Keratinocyte (primary cell): ENCODE data around the gene SCRT2. TPM values are rescaled to one million over a fixed set of nuclear protein-coding genes. Genes with fewer than 3 reads are reported as not detected.

Source experiments
- DNase-seq: peaks from one replicate; pipeline ENCODE4 v3.0.0-alpha.2; 2011; ENCODE audit warnings: low read depth, missing footprints, low spot score
- FAIRE-seq: peaks from 2 replicates; lab custom pipeline; 2011; peaks lifted over from hg19 to GRCh38; lab: Jason Lieb, UNC
- H2AFZ ChIP-seq: 2 replicates; pipeline ENCODE4 v1.6.0; 2012; ENCODE audit warnings: low read length, control low read depth, inconsistent platforms; ENCODE audit not compliant: control insufficient read depth
- H3K27ac ChIP-seq: 2 replicates; pipeline ENCODE4 v1.5.1; 2011; ENCODE audit warnings: low read length; ENCODE audit not compliant: control insufficient read depth, insufficient read depth
- H3K27me3 ChIP-seq: 3 replicates; pipeline ENCODE4 v1.6.0; 2011; ENCODE audit warnings: low read length; ENCODE audit not compliant: control insufficient read depth, insufficient read depth; ENCODE audit errors: extremely low read depth
- H3K36me3 ChIP-seq, 2 experiments: 2 replicates in 1 of 2; 3 replicates in 1 of 2; pipeline ENCODE4 v1.5.1; 2011; ENCODE audit warnings: low read length in 2 of 2, mild to moderate bottlenecking in 1 of 2; ENCODE audit not compliant: control insufficient read depth in 2 of 2, insufficient read depth in 2 of 2; ENCODE audit errors: extremely low read depth in 1 of 2
- H3K4me1 ChIP-seq: 3 replicates; pipeline ENCODE4 v1.5.1; 2011; ENCODE audit warnings: low read length; ENCODE audit not compliant: control insufficient read depth, insufficient read depth; ENCODE audit errors: extremely low read depth
- H3K4me2 ChIP-seq: 3 replicates; pipeline ENCODE4 v1.6.0; 2011; ENCODE audit warnings: low read depth, low read length; ENCODE audit not compliant: control insufficient read depth, insufficient read depth; ENCODE audit errors: extremely low read depth
- H3K4me3 ChIP-seq, 3 experiments: fragments of 200-600 bp in 1 of 3; sonication (generic) in 1 of 3; 2 replicates in 2 of 3; 3 replicates in 1 of 3; pipeline ENCODE4 v1.5.1; 2011 to 2016; ENCODE audit warnings: low read length in 3 of 3, mild to moderate bottlenecking in 3 of 3, control low read depth in 2 of 3, inconsistent platforms in 1 of 3, low read depth in 1 of 3, mixed read lengths in 1 of 3, mixed run types in 1 of 3, moderate library complexity in 1 of 3; ENCODE audit not compliant: control insufficient read depth in 2 of 3, insufficient read depth in 2 of 3; ENCODE audit errors: extremely low read depth in 1 of 3
- H3K79me2 ChIP-seq: 2 replicates; pipeline ENCODE4 v1.6.0; 2012; ENCODE audit warnings: low read length; ENCODE audit not compliant: control insufficient read depth, insufficient read depth
- H3K9ac ChIP-seq: 3 replicates; pipeline ENCODE4 v1.6.0; 2011; ENCODE audit warnings: low read length; ENCODE audit not compliant: control insufficient read depth, insufficient read depth; ENCODE audit errors: extremely low read depth
- H3K9me1 ChIP-seq: 3 replicates; pipeline ENCODE4 v1.6.0; 2011; ENCODE audit warnings: low read length; ENCODE audit not compliant: control insufficient read depth, insufficient read depth; ENCODE audit errors: extremely low read depth
- H3K9me3 ChIP-seq: 2 replicates; pipeline ENCODE4 v1.5.1; 2012; ENCODE audit warnings: low read depth, low read length; ENCODE audit not compliant: control insufficient read depth
- H4K20me1 ChIP-seq: 3 replicates; pipeline ENCODE4 v1.6.0; 2011; ENCODE audit warnings: low read length; ENCODE audit not compliant: control insufficient read depth, insufficient read depth; ENCODE audit errors: extremely low read depth
- CTCF ChIP-seq, 3 experiments: IDR thresholded peaks in 1 of 3; conservative IDR thresholded peaks in 1 of 3; optimal IDR thresholded peaks in 1 of 3; 2 replicates in 2 of 3; 3 replicates in 1 of 3; pipeline versions ENCODE3 to v1.5.1; 2011; ENCODE audit warnings: low read length in 3 of 3, mild to moderate bottlenecking in 3 of 3, moderate library complexity in 2 of 3, control low read depth in 1 of 3, inconsistent platforms in 1 of 3; ENCODE audit not compliant: insufficient read depth in 2 of 3; ENCODE audit errors: extremely low read depth in 1 of 3
- EZH2 ChIP-seq: IDR thresholded peaks from one replicate; pipeline ENCODE4 v1.6.1; 2012; ENCODE audit warnings: inconsistent platforms, mild to moderate bottlenecking, low read length, moderate library complexity
- dilution Hi-C: fragments of 300-500 bp; cut with MboI; formaldehyde crosslinking; loops from one replicate; pipeline ENCODE4 v1.7.0; 2020; ENCODE audit warnings: low sequenced_read_pairs; ENCODE audit not compliant: extremely low pct_ligation_motif_present
- polyA plus RNA-seq, 5 experiments: library from polyadenylated mRNA; depleted of rRNA in 3 of 5; stranded (reverse) in 3 of 5; stranded (forward) in 1 of 5; unstranded in 1 of 5; fragments of >200 nt; gene quantifications; 1 replicate in 1 of 5; 2 replicates in 3 of 5; 3 replicates in 1 of 5; pipeline versions ENCODE4 v1.2.1 to v1.2.3, GENCODE V29; 2011 to 2012; ENCODE audit warnings: missing spikeins in 2 of 5, low read depth in 1 of 5, low replicate concordance in 1 of 5

Gene SCRT2
- polyA plus RNA-seq, 1 donor (not counting 4 experiments of a cell fraction or from before 2014, with no cell fraction given), result not detected

- Histone ChIP-seq H3K9me1 (no peaks in the 10 kb centered on the region), H2AFZ (no peak overlapping the region), H3K4me1 (no peaks in the 10 kb centered on the region), H3K9me3 (no peaks in the 10 kb centered on the region), H3K9ac (no peak overlapping the region), H3K36me3 (no peaks in the 10 kb centered on the region), H3K79me2 (no peaks in the 10 kb centered on the region), H4K20me1 (no peaks in the 10 kb centered on the region), H3K4me3 (no peak overlapping the region), H3K27me3 (peaks cover 36% of the 10 kb centered on the region), H3K27ac (no peak overlapping the region), H3K4me2 (no peak overlapping the region)
- dilution Hi-C loops, result no loop called here
- DNase-seq, result no peak
- no peak for FAIRE-seq
- TF ChIP-seq EZH2 (no peak), CTCF (optimal IDR thresholded peaks at IDR 0.05 in 1 of 3, IDR thresholded peaks at IDR 0.05 in 1 of 3, conservative IDR thresholded peaks at IDR 0.05 in 1 of 3; ENCODE audit: extremely low read depth in 1 of 3, insufficient read depth in 2 of 3, low read length in 3 of 3) (no peak)
These were observed 33.4 kb upstream of the SCRT2 start for GRCh38 chr20:708956-709355.

GRCh38 chr20:707451-708110 is 32.0 kb upstream of the SCRT2 start:
- Histone ChIP-seq H3K4me2 (no peak overlapping the region), H3K36me3 (no peaks in the 10 kb centered on the region), H3K79me2 (no peaks in the 10 kb centered on the region), H3K9ac (no peak overlapping the region), H3K9me3 (no peaks in the 10 kb centered on the region), H3K4me1 (no peaks in the 10 kb centered on the region), H4K20me1 (no peaks in the 10 kb centered on the region), H3K27ac (no peak overlapping the region), H2AFZ (no peak overlapping the region), H3K9me1 (no peaks in the 10 kb centered on the region), H3K27me3 (peaks cover 36% of the 10 kb centered on the region), H3K4me3 (no peak overlapping the region)
- DNase-seq (no peak), FAIRE-seq (no peak)
- dilution Hi-C loops, result no loop called here
- TF ChIP-seq CTCF (optimal IDR thresholded peaks at IDR 0.05 in 1 of 3, IDR thresholded peaks at IDR 0.05 in 1 of 3, conservative IDR thresholded peaks at IDR 0.05 in 1 of 3; ENCODE audit: extremely low read depth in 1 of 3, insufficient read depth in 2 of 3, low read length in 3 of 3) (no peak), EZH2 (no peak)
